Measurements from ENCODE around the gene CPT1A.

GRCh38 chr11:68763926-68764657 lies 77.6 kb downstream of the CPT1A start:
- TF ChIP-seq, protein P1, sequence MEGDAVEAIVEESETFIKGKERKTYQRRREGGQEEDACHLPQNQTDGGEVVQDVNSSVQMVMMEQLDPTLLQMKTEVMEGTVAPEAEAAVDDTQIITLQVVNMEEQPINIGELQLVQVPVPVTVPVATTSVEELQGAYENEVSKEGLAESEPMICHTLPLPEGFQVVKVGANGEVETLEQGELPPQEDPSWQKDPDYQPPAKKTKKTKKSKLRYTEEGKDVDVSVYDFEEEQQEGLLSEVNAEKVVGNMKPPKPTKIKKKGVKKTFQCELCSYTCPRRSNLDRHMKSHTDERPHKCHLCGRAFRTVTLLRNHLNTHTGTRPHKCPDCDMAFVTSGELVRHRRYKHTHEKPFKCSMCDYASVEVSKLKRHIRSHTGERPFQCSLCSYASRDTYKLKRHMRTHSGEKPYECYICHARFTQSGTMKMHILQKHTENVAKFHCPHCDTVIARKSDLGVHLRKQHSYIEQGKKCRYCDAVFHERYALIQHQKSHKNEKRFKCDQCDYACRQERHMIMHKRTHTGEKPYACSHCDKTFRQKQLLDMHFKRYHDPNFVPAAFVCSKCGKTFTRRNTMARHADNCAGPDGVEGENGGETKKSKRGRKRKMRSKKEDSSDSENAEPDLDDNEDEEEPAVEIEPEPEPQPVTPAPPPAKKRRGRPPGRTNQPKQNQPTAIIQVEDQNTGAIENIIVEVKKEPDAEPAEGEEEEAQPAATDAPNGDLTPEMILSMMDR (conservative IDR thresholded peaks at IDR 0.05; ENCODE audit: low read length): no peak
- TF ChIP-seq EZH2phosphoT487 (IDR thresholded peaks at IDR 0.05; ENCODE audit: borderline replicate concordance): no peak
